SK-N-SH (cell line): ENCODE data around the gene ITPRIPL2. TPM values are rescaled to one million over a fixed set of nuclear protein-coding genes. Genes with fewer than 3 reads are reported as not detected.

ENCODE experiments used
- CTCF ChIA-PET: fragments of 300-600, 350-600 bp; formaldehyde crosslinking; extraction: SDS; loops from one replicate; lab custom pipeline; 2021; lab: Yijun Ruan, JAX
- POLR2A ChIA-PET: fragments of 350-600 bp; sonication (Branson Sonifier 250); formaldehyde crosslinking; extraction: SDS; loops from one replicate; lab custom pipeline; 2020; ENCODE audit warnings: antibody characterized with exemption, inconsistent platforms; lab: Yijun Ruan, JAX
- DNase-seq: peaks from one replicate; pipeline ENCODE4 v3.0.0; 2012
- H2AFZ ChIP-seq: fragments of 200-600 bp; sonication (generic); 2 replicates; pipeline ENCODE4 v1.8.1; 2016; ENCODE audit warnings: antibody characterized with exemption, mild to moderate bottlenecking, low read depth
- H3F3A ChIP-seq: fragments of 200-600 bp; sonication (generic); replicated peaks from 2 replicates; pipeline ENCODE3; 2016; ENCODE audit warnings: antibody characterized with exemption, mild to moderate bottlenecking; ENCODE audit not compliant: insufficient read depth
- H3K27ac ChIP-seq, 2 experiments: fragments of 200-500 bp in 1 of 2; fragments of 200-600 bp in 1 of 2; sonication (Bioruptor generic) in 1 of 2; sonication (generic), shearing (Covaris generic) in 1 of 2; 2 replicates each; pipeline versions ENCODE4 v1.5.1 to v1.6.1; 2014 to 2016; ENCODE audit warnings: low read depth in 2 of 2, inconsistent platforms in 1 of 2, low read length in 1 of 2, mild to moderate bottlenecking in 1 of 2, mixed read lengths in 1 of 2
- H3K27me3 ChIP-seq: fragments of 200-600 bp; sonication (generic), shearing (Covaris generic); 2 replicates; pipeline ENCODE4 v1.6.1; 2016; ENCODE audit warnings: mixed run types; ENCODE audit not compliant: insufficient read depth
- H3K36me3 ChIP-seq, 2 experiments: fragments of 200-500 bp in 1 of 2; fragments of 200-600 bp in 1 of 2; sonication (Bioruptor generic) in 1 of 2; sonication (generic) in 1 of 2; replicated peaks in 1 of 2; 2 replicates each; pipeline versions ENCODE3 to v1.5.1; 2014 to 2016; ENCODE audit warnings: low read length in 1 of 2, mild to moderate bottlenecking in 1 of 2; ENCODE audit not compliant: insufficient read depth in 2 of 2, control insufficient read depth in 1 of 2
- H3K4me1 ChIP-seq, 2 experiments: fragments of 200-500 bp in 1 of 2; fragments of 200-600 bp in 1 of 2; sonication (Bioruptor generic) in 1 of 2; sonication (generic), shearing (Covaris generic) in 1 of 2; 2 replicates each; pipeline versions ENCODE4 v1.5.1 to v1.6.1; 2014 to 2016; ENCODE audit warnings: low read depth in 1 of 2, low read length in 1 of 2, mixed run types in 1 of 2; ENCODE audit not compliant: insufficient read depth in 2 of 2, control insufficient read depth in 1 of 2
- H3K4me2 ChIP-seq: fragments of 200-600 bp; sonication (generic), shearing (Covaris generic); 2 replicates; pipeline ENCODE4 v1.6.1; 2017; ENCODE audit warnings: mixed run types
- H3K4me3 ChIP-seq, 2 experiments: fragments of 200-500 bp in 1 of 2; fragments of 200-600 bp in 1 of 2; sonication (Bioruptor generic) in 1 of 2; sonication (generic), shearing (Covaris generic) in 1 of 2; 2 replicates each; pipeline versions ENCODE4 v1.5.1 to v1.8.1; 2014 to 2016; ENCODE audit warnings: low read depth in 2 of 2, inconsistent platforms in 1 of 2, low read length in 1 of 2, mild to moderate bottlenecking in 1 of 2, mixed read lengths in 1 of 2, moderate library complexity in 1 of 2
- H3K79me2 ChIP-seq: fragments of 200-600 bp; sonication (generic); 2 replicates; pipeline ENCODE4 v1.8.1; 2017; ENCODE audit warnings: mild to moderate bottlenecking; ENCODE audit not compliant: insufficient read depth
- H3K9ac ChIP-seq: fragments of 200-600 bp; sonication (generic); 2 replicates; pipeline ENCODE4 v1.6.1; 2017; ENCODE audit warnings: mixed run types
- H3K9me2 ChIP-seq: fragments of 200-600 bp; sonication (generic); 2 replicates; pipeline ENCODE4 v1.6.1; 2017; ENCODE audit warnings: mixed run types
- H3K9me3 ChIP-seq: fragments of 200-600 bp; sonication (generic); 2 replicates; pipeline ENCODE4 v1.6.1; 2017; ENCODE audit warnings: mixed run types, mild to moderate bottlenecking, moderate library complexity
- H4K20me1 ChIP-seq: fragments of 200-600 bp; sonication (generic); 2 replicates; pipeline ENCODE4 v1.6.1; 2017; ENCODE audit warnings: mild to moderate bottlenecking, mixed run types; ENCODE audit not compliant: insufficient read depth
- CTCF ChIP-seq: fragments of 200-600 bp; sonication (generic); IDR thresholded peaks from 2 replicates; pipeline ENCODE4 v1.6.1; 2017; ENCODE audit warnings: antibody characterized with exemption, mild to moderate bottlenecking, moderate library complexity
- ELF1 ChIP-seq: IDR thresholded peaks from 2 replicates; pipeline ENCODE4 v1.4.0; 2012
- EP300 ChIP-seq, 2 experiments: IDR thresholded peaks; 2 replicates each; pipeline versions ENCODE4 v1.4.0 to v1.6.1; 2012; ENCODE audit warnings: borderline replicate concordance in 1 of 2, low read depth in 1 of 2, low read length in 1 of 2
- FOXJ3 ChIP-seq: sonication (generic); formaldehyde crosslinking; IDR thresholded peaks from 2 replicates; pipeline ENCODE4 v1.5.1; 2020; ENCODE audit warnings: mild to moderate bottlenecking, missing genetic modification reagents
- GABPA ChIP-seq: IDR thresholded peaks from 2 replicates; pipeline ENCODE4 v1.4.0; 2012; ENCODE audit warnings: low read depth, mild to moderate bottlenecking
- GATA2 ChIP-seq: sonication (generic); formaldehyde crosslinking; IDR thresholded peaks from 2 replicates; pipeline ENCODE4 v1.5.0; 2020; ENCODE audit warnings: mild to moderate bottlenecking, missing genetic modification reagents
- NFIC ChIP-seq: IDR thresholded peaks from 2 replicates; pipeline ENCODE4 v1.4.0; 2012; ENCODE audit warnings: borderline replicate concordance
- NRF1 ChIP-seq: IDR thresholded peaks from 2 replicates; pipeline ENCODE4 v1.6.1; 2012; ENCODE audit warnings: low read depth, mild to moderate bottlenecking, low read length
- RAD21 ChIP-seq: IDR thresholded peaks from 2 replicates; pipeline ENCODE4 v1.6.1; 2012; ENCODE audit warnings: mild to moderate bottlenecking, low read length
- RFX5 ChIP-seq: IDR thresholded peaks from 2 replicates; pipeline ENCODE4 v1.6.1; 2012; ENCODE audit warnings: mild to moderate bottlenecking, improper control_type of control experiment, low read length
- RXRA ChIP-seq: IDR thresholded peaks from 2 replicates; pipeline ENCODE4 v1.4.0; 2012; ENCODE audit warnings: low read depth, mild to moderate bottlenecking, borderline replicate concordance
- TEAD4 ChIP-seq: IDR thresholded peaks from 2 replicates; pipeline ENCODE4 v1.4.0; 2012; ENCODE audit warnings: mild to moderate bottlenecking, borderline replicate concordance; ENCODE audit not compliant: insufficient read depth
- YY1 ChIP-seq: IDR thresholded peaks from 2 replicates; pipeline ENCODE4 v1.4.0; 2012; ENCODE audit warnings: low read depth, mild to moderate bottlenecking
- WGBS: methylation state at CpG from one replicate; pipeline ENCODE4 v1.1.6; 2017; ENCODE audit warnings: low lambda C conversion rate; 5-methylcytosine and 5-hydroxymethylcytosine counted together
- polyA plus RNA-seq, 3 experiments: library from polyadenylated mRNA; depleted of rRNA; stranded (reverse); fragments of >200 nt; gene quantifications; 2 replicates each; pipeline ENCODE4 v1.2.3, GENCODE V29; 2012
- TF ChIP-seq, protein P1 (sequence below): fragments of 150-350 bp; IDR thresholded peaks from 2 replicates; pipeline ENCODE4 v1.6.1; 2016; ENCODE audit warnings: mild to moderate bottlenecking, low read depth, low read length
- TF ChIP-seq, protein P2 (sequence below): IDR thresholded peaks from 2 replicates; pipeline ENCODE4; 2012
- TF ChIP-seq, protein P3 (sequence below): IDR thresholded peaks from 2 replicates; pipeline ENCODE4 v1.4.0; 2012; ENCODE audit warnings: low read depth

Gene ITPRIPL2
- polyA plus RNA-seq, 1 of the 3 experiments (the other 2 are of a cell fraction) = 4.3 TPM

DNA sequence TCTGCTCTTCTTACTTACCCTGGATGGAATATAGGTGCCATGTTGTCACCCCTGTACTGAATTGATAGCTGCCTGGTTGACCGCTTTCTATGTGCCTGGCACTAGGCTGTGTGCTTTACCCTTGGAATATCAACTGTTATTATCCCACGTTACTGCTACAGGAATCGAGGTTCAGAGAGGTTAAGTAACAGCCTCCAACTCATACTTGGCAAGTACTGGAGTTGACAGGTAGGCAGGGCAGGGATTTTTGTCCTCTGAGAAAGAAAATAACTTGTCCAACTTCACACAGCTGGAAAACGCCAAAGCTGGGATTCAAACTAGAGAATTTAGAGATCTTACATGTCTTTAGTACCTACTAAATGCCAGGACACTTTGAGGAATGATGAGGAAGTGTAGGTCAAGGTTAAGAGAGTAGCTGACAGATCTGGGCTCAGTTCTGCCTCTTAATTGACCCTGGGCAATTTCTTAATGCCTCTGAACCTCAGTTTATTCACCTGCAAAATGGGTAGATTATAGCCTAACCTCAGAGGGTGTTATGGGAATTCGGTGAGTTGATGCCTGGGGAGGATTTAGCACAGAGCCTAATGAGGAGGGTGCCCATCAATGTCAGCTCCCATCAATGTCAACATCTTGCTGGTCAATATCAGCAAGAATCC lies 25.8 kb downstream of the ITPRIPL2 start:
- Histone ChIP-seq H3K4me1 (peaks cover 20 to 27% of the 10 kb centered on the region in 2 experiments; a peak in 3 of 4 replicates), H3K9me2 (no peaks in the 10 kb centered on the region), H3K4me3 (no peak overlapping the region), H3F3A (no peaks in the 10 kb centered on the region), H2AFZ (no peak overlapping the region), H3K27me3 (no peaks in the 10 kb centered on the region), H3K4me2 (no peak overlapping the region), H3K9me3 (no peaks in the 10 kb centered on the region), H3K36me3 (no peaks in the 10 kb centered on the region), H3K79me2 (no peaks in the 10 kb centered on the region), H3K9ac (no peak overlapping the region), H4K20me1 (no peaks in the 10 kb centered on the region), H3K27ac (no peak overlapping the region)
- no peak for DNase-seq
- TF ChIP-seq EP300 (IDR thresholded peaks at IDR 0.05; ENCODE audit: borderline replicate concordance in 1 of 2, low read depth in 1 of 2, low read length in 1 of 2) (no peak), ELF1 (no peak), RXRA (no peak), NRF1 (no peak), TEAD4 (no peak), RFX5 (no peak), FOXJ3 (CRISPR knock-in tag) (no peak), NFIC (no peak), GABPA (no peak), YY1 (no peak), CTCF (no peak)
- TF ChIP-seq, protein P1, sequence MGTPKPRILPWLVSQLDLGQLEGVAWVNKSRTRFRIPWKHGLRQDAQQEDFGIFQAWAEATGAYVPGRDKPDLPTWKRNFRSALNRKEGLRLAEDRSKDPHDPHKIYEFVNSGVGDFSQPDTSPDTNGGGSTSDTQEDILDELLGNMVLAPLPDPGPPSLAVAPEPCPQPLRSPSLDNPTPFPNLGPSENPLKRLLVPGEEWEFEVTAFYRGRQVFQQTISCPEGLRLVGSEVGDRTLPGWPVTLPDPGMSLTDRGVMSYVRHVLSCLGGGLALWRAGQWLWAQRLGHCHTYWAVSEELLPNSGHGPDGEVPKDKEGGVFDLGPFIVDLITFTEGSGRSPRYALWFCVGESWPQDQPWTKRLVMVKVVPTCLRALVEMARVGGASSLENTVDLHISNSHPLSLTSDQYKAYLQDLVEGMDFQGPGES = no peak
- TF ChIP-seq, protein P2, sequence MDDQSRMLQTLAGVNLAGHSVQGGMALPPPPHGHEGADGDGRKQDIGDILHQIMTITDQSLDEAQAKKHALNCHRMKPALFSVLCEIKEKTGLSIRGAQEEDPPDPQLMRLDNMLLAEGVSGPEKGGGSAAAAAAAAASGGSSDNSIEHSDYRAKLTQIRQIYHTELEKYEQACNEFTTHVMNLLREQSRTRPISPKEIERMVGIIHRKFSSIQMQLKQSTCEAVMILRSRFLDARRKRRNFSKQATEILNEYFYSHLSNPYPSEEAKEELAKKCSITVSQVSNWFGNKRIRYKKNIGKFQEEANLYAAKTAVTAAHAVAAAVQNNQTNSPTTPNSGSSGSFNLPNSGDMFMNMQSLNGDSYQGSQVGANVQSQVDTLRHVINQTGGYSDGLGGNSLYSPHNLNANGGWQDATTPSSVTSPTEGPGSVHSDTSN = no peak
- POLR2A ChIA-PET = no interaction called here
- WGBS = 90% methylated on average over 5 of the region's 5 CpGs
- CTCF ChIA-PET = interaction anchor here (0.7 to 3.5 kb wide), 8 partner anchors 22 to 249 kb away, joined by 3 to 22 read pairs (median 3); partner anchors contain the start of genes ITPRIPL2 and TMC7

- ChIA-PET CTCF (interaction anchor here (3.5 kb wide), 1 partner anchor 54 kb away, joined by 22 read pairs; no protein-coding TSS in a partner anchor), POLR2A (no interaction called here)
- Histone ChIP-seq H3K4me1 (peaks cover 20 to 27% of the 10 kb centered on the region in 2 experiments; a peak in 3 of 4 replicates), H3K36me3 (no peaks in the 10 kb centered on the region), H3K27ac (no peak overlapping the region), H3K9me2 (no peaks in the 10 kb centered on the region), H3K27me3 (no peaks in the 10 kb centered on the region), H2AFZ (no peak overlapping the region), H3K4me3 (no peak overlapping the region), H3K9me3 (no peaks in the 10 kb centered on the region), H3K9ac (no peak overlapping the region), H3K4me2 (no peak overlapping the region), H4K20me1 (no peaks in the 10 kb centered on the region), H3K79me2 (no peaks in the 10 kb centered on the region), H3F3A (no peaks in the 10 kb centered on the region)
- 76% methylated on average over 2 of the region's 2 CpGs for WGBS
- no peak for DNase-seq
- TF ChIP-seq RAD21 (no peak), GATA2 (CRISPR knock-in tag) (no peak), NRF1 (no peak), RFX5 (no peak), TEAD4 (no peak)
- TF ChIP-seq, protein P3, sequence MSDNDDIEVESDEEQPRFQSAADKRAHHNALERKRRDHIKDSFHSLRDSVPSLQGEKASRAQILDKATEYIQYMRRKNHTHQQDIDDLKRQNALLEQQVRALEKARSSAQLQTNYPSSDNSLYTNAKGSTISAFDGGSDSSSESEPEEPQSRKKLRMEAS = no peak
- TF ChIP-seq, protein P1 = no peak
Observed at GRCh38 chr16:19140396-19140795, 26.6 kb downstream of the ITPRIPL2 start.
